Measurements from ENCODE around the gene SH3BGRL. TPM values are rescaled to one million over a fixed set of nuclear protein-coding genes. Genes with fewer than 3 reads are reported as not detected.
"Not testable (repeated sequence)": the region's sequence is repeated elsewhere in the genome, so short reads cannot be mapped to it uniquely, and the experiment has no call there.

Gene SH3BGRL
- total RNA-seq, 4 donors from 2014 or later: 51.5 to 85.5 (median 56.9) TPM

GRCh38 chrX:81304563-81304962, 102.7 kb downstream of the SH3BGRL start:
- DNase-seq (ENCODE audit: low spot score in 2 of 2): no peak
- no peak for TF ChIP-seq POLR2A (IDR thresholded peaks at IDR 0.05)
- TF ChIP-seq CTCF (IDR thresholded peaks at IDR 0.05): no peak
- H3K4me3 ChIP-seq (ENCODE audit: low read depth, poor library complexity, severe bottlenecking): no peak overlapping the region
- intact Hi-C loops (cut with DNase I; ENCODE audit: low total_unique reads): no loop called here

- H3K4me3 ChIP-seq (ENCODE audit: low read depth, poor library complexity, severe bottlenecking): no peak overlapping the region
- TF ChIP-seq CTCF (IDR thresholded peaks at IDR 0.05): no peak
- no peak for TF ChIP-seq POLR2A (IDR thresholded peaks at IDR 0.05)
- intact Hi-C loops (cut with DNase I; ENCODE audit: low total_unique reads): no loop called here
- DNase-seq (ENCODE audit: low spot score in 2 of 2): no peak
- WGBS, 2 donors: 83 to 100% methylated on average over 1 of the region's 1 CpG
Measured at GRCh38 chrX:81305240-81305639, 103.3 kb downstream of the SH3BGRL start.

- intact Hi-C loops (cut with DNase I; ENCODE audit: low total_unique reads): no loop called here
- WGBS, 2 donors: 77 to 89% methylated on average over 5 to 7 of the region's 7 CpGs
- TF ChIP-seq POLR2A (IDR thresholded peaks at IDR 0.05) (no peak), CTCF (IDR thresholded peaks at IDR 0.05) (no peak)
- H3K4me3 ChIP-seq (ENCODE audit: low read depth, poor library complexity, severe bottlenecking): no peak overlapping the region
- peak in 1 of 2 donors; percentile 57 for DNase-seq (ENCODE audit: low spot score in 2 of 2)
Measured at GRCh38 chrX:81308086-81308829, 106.4 kb downstream of the SH3BGRL start.

GRCh38 chrX:81316163-81316562, 114.3 kb downstream of the SH3BGRL start:
- H3K4me3 ChIP-seq (ENCODE audit: low read depth, poor library complexity, severe bottlenecking): no peak overlapping the region
- 54 to 71% methylated on average over 4 to 5 of the region's 5 CpGs for whole genome bisulfite sequencing, 2 donors
- DNase-seq (ENCODE audit: low spot score in 2 of 2): peak; percentile 14 to 69
- no peak for TF ChIP-seq POLR2A (IDR thresholded peaks at IDR 0.05)
- no peak for TF ChIP-seq CTCF (IDR thresholded peaks at IDR 0.05)
- intact Hi-C loops (cut with DNase I; ENCODE audit: low total_unique reads): no loop called here

GRCh38 chrX:81331653-81332052, 129.8 kb downstream of the SH3BGRL start:
- intact Hi-C loops (cut with DNase I; ENCODE audit: low total_unique reads); DNase-seq (ENCODE audit: low spot score in 2 of 2); H3K4me3 ChIP-seq (ENCODE audit: low read depth, poor library complexity, severe bottlenecking): not testable (repeated sequence)
- 72 to 83% methylated on average over 1 of the region's 1 CpG for WGBS, 2 donors

- no peak overlapping the region for H3K4me3 ChIP-seq (ENCODE audit: low read depth, poor library complexity, severe bottlenecking)
- WGBS, 2 donors: 75% methylated on average over 2 to 4 of the region's 4 CpGs
- intact Hi-C loops (cut with DNase I; ENCODE audit: low total_unique reads): no loop called here
- TF ChIP-seq POLR2A (IDR thresholded peaks at IDR 0.05) (no peak), CTCF (IDR thresholded peaks at IDR 0.05) (no peak)
- DNase-seq (ENCODE audit: low spot score in 2 of 2): no peak
Measured at GRCh38 chrX:81336455-81337152, 134.7 kb downstream of the SH3BGRL start.
